HEK293 (cell line): ENCODE measurements around the gene NTSR1.

Experiments
- KLF16 ChIP-seq: fragments of 450-650 bp; formaldehyde crosslinking; IDR thresholded peaks from 2 replicates; pipeline ENCODE4 v1.5.1; 2017; ENCODE audit warnings: missing biosample characterization, missing genetic modification characterization
- MEIS1 ChIP-seq: sonication (generic); formaldehyde crosslinking; IDR thresholded peaks from 2 replicates; pipeline ENCODE4 v1.8.1; 2022; ENCODE audit warnings: missing genetic modification reagents, mild to moderate bottlenecking, borderline replicate concordance

GRCh38 chr20:62741191-62741691, 32.6 kb downstream of the NTSR1 start:
- TF ChIP-seq KLF16 (no peak), MEIS1 (CRISPR knock-in tag) (no peak)
